ENCODE results near the gene TUBB4A. TPM values are rescaled to one million over a fixed set of nuclear protein-coding genes. Genes with fewer than 3 reads are reported as not detected.

The TUBB4A gene
- polyA plus RNA-seq, 3 donors = 24.5 to 39.8 (median 27.8) TPM

GRCh38 chr19:6448045-6448444 lies 54.1 kb downstream of the TUBB4A start:
- no peak for DNase-seq (ENCODE audit: low read depth in 3 of 3, low spot score in 2 of 3)

- no peak for DNase-seq (ENCODE audit: low read depth in 3 of 3, low spot score in 2 of 3)
Observed at GRCh38 chr19:6446452-6446851, 55.7 kb downstream of the TUBB4A start.

Other genes with a start within 250 kb of the TUBB4A start
- gene MLLT1, start 222.3 kb downstream of the TUBB4A start, polyA plus RNA-seq (ENCODE audit: insufficient read length in 3 of 3) = 10 to 100 TPM; 67.2 to 76.0 (median 72.6) TPM
- under 1 TPM in 2 of 3 donors, not detected in 1; 0.08 to 0.11 TPM for gene ACER1, start 168.7 kb downstream of the TUBB4A start, polyA plus RNA-seq (ENCODE audit: insufficient read length in 3 of 3)
- 10 to 100 TPM; 45.1 to 56.0 (median 55.8) TPM for gene CLPP, start 140.8 kb downstream of the TUBB4A start, polyA plus RNA-seq (ENCODE audit: insufficient read length in 3 of 3)
- gene ALKBH7, start 129.5 kb downstream of the TUBB4A start, polyA plus RNA-seq (ENCODE audit: insufficient read length in 3 of 3) = 10 to 100 TPM; 34.5 to 44.6 (median 37.5) TPM
- 1 to 10 TPM; 2.0 to 2.6 (median 2.1) TPM for gene PSPN, start 126.4 kb downstream of the TUBB4A start, polyA plus RNA-seq (ENCODE audit: insufficient read length in 3 of 3)
- 10 to 100 TPM; 75.2 to 92.3 (median 79.6) TPM for gene GTF2F1, start 109.1 kb downstream of the TUBB4A start, polyA plus RNA-seq (ENCODE audit: insufficient read length in 3 of 3)
- gene KHSRP, start 77.5 kb downstream of the TUBB4A start, polyA plus RNA-seq (ENCODE audit: insufficient read length in 3 of 3) = 100 to 1,000 TPM; 231 to 268 (median 243) TPM
- under 1 TPM; 0.25 to 0.44 (median 0.26) TPM for gene SLC25A41, start 68.5 kb downstream of the TUBB4A start, polyA plus RNA-seq (ENCODE audit: insufficient read length in 3 of 3)
- 10 to 100 TPM; 66.1 to 76.8 (median 66.4) TPM for gene SLC25A23, start 42.5 kb downstream of the TUBB4A start, polyA plus RNA-seq (ENCODE audit: insufficient read length in 3 of 3)
- gene CRB3, start 38.0 kb downstream of the TUBB4A start, polyA plus RNA-seq (ENCODE audit: insufficient read length in 3 of 3) = 10 to 100 TPM; 22.0 to 27.5 (median 25.1) TPM
- 10 to 100 TPM; 38.3 to 45.2 (median 39.1) TPM for gene DENND1C, start 20.5 kb downstream of the TUBB4A start, polyA plus RNA-seq (ENCODE audit: insufficient read length in 3 of 3)
- under 1 TPM in 2 of 3 donors, not detected in 1; 0.14 to 0.33 TPM for gene TNFSF9, start 28.7 kb upstream of the TUBB4A start, polyA plus RNA-seq (ENCODE audit: insufficient read length in 3 of 3)
- not detected for gene CD70, start 88.8 kb upstream of the TUBB4A start, polyA plus RNA-seq (ENCODE audit: insufficient read length in 3 of 3)
- under 1 TPM in 2 of 3 donors, not detected in 1; 0.07 TPM for gene TNFSF14, start 167.9 kb upstream of the TUBB4A start, polyA plus RNA-seq (ENCODE audit: insufficient read length in 3 of 3)
- 10 to 100 TPM; 17.4 to 23.4 (median 20.1) TPM for gene C3, start 218.3 kb upstream of the TUBB4A start, polyA plus RNA-seq (ENCODE audit: insufficient read length in 3 of 3)
- 10 to 100 TPM; 58.6 to 71.0 (median 62.1) TPM for gene GPR108, start 235.3 kb upstream of the TUBB4A start, polyA plus RNA-seq (ENCODE audit: insufficient read length in 3 of 3)
- 10 to 100 TPM; 46.5 to 56.8 (median 52.8) TPM for gene TRIP10, start 237.4 kb upstream of the TUBB4A start, polyA plus RNA-seq (ENCODE audit: insufficient read length in 3 of 3)